Urinary bladder (tissue), 4 donors: Measurements from ENCODE around the gene MRPL22. TPM values are rescaled to one million over a fixed set of nuclear protein-coding genes. Genes with fewer than 3 reads are reported as not detected.
"Not testable (repeated sequence)": the region's sequence is repeated elsewhere in the genome, so short reads cannot be mapped to it uniquely, and the experiment has no call there.

ENCODE experiments used
- DNase-seq: peaks from one replicate; pipeline ENCODE4 v3.0.0-alpha.2; 2015; ENCODE audit errors: extremely low spot score
- H3K27ac ChIP-seq: one replicate; pipeline ENCODE4 v1.5.1; 2013; ENCODE audit warnings: low read depth, mild to moderate bottlenecking, moderate library complexity
- H3K36me3 ChIP-seq: one replicate; pipeline ENCODE4 v1.6.1; 2013; ENCODE audit warnings: mild to moderate bottlenecking, moderate library complexity; ENCODE audit not compliant: insufficient read depth
- H3K4me1 ChIP-seq: one replicate; pipeline ENCODE4 v1.6.1; 2013; ENCODE audit warnings: mild to moderate bottlenecking, moderate library complexity; ENCODE audit not compliant: insufficient read depth
- H3K4me3 ChIP-seq: one replicate; pipeline ENCODE4 v1.5.1; 2013; ENCODE audit warnings: low read depth, low read length
- WGBS: extraction: QIAGEN DNeasy Blood & Tissue Kit; methylation state at CpG from one replicate; pipeline ENCODE4 v1.1.7; 2013; 5-methylcytosine and 5-hydroxymethylcytosine counted together
- polyA plus RNA-seq: library from polyadenylated mRNA; stranded (reverse); fragments of 200-250 nt; gene quantifications from one replicate; pipeline ENCODE4 v1.2.3, GENCODE V29; 2013
- total RNA-seq: library from RNA; depleted of rRNA; stranded (reverse); fragments of >200 nt; gene quantifications from one replicate; pipeline ENCODE4 v1.2.3, GENCODE V29; 2014
- donor health status: healthy with polysubstance abuse.
- donor health status: healthy.

Gene MRPL22
- total and polyA plus RNA-seq, 2 donors = 17.2 to 42.4 TPM

DNA sequence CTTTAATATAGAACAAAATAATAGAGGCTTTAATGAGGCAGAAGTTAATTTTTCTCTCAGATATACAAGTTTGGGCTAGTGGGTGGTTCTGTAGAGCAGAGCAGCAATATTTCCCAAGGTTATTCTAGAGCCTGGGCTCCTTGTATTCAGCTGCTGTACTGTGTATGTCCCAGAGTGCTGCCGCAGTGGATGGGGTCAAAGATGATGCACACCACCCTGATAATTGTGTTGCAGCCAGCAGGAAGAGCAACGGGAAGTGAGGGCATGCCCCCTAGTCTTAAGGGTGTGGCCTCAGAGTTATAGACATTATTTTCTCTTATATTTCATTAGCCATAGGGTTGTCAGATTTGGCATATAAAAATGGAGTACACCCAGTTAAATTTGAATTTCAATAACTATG, 48.8 kb downstream of the MRPL22 start:
- 53% methylated on average over 2 of the region's 2 CpGs for WGBS
- Histone ChIP-seq H3K4me3 (no peak overlapping the region), H3K27ac (no peak overlapping the region), H3K36me3 (no peaks in the 10 kb centered on the region), H3K4me1 (no peaks in the 10 kb centered on the region)
- no peak for DNase-seq

DNA sequence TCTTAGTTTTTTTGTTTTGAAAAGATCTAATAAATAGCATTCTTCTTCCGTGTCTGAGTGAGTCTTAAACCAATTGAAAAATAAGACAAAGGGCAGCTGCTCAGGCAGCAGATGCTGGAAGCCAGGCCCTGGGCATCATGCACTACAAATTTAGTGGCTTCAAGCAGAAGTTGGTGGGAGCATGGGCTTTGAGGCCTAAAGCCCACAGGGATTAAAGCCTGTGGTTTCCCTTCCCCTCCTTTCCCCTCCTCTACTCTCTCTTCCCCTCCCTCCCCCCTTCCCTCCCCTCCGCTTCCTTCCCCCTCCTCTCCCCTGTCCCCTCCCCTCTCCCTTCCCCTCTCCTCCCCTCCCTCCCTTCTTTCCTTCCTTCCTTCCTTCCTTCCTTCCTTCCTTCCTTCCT, 52.6 kb downstream of the MRPL22 start:
- no peaks in the 10 kb centered on the region for H3K36me3 ChIP-seq

DNA sequence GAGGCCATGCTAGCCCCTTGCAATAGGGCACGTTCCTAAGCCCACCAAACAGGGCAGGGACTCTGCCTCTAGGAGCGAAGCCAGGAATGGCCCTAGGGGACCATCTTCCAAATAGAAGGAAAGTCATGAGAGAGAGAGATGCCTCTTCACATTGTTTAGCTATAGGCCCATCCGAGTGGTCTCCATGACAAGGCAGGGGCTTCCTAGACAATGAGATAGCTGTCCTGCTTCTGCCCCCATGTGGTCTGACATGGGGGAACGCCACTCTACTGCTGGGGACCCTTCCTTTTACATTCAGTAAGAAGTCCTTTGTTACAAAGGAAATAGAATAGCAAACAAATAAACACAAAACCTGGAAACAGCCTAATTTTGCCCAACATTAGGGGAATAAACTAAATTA, 54.8 kb downstream of the MRPL22 start:
- DNase-seq = no peak
- Histone ChIP-seq H3K4me1 (no peaks in the 10 kb centered on the region), H3K4me3 (no peak overlapping the region), H3K27ac (no peak overlapping the region), H3K36me3 (no peaks in the 10 kb centered on the region)
- WGBS = 64% methylated on average over 4 of the region's 4 CpGs

More for the DNA sequence above, 52.6 kb downstream of the MRPL22 start:
- Histone ChIP-seq H3K4me1 (no peaks in the 10 kb centered on the region), H3K4me3 (no peak overlapping the region), H3K27ac (no peak overlapping the region)
- DNase-seq = no peak
- WGBS = 50% methylated on average over 2 of the region's 2 CpGs

DNA sequence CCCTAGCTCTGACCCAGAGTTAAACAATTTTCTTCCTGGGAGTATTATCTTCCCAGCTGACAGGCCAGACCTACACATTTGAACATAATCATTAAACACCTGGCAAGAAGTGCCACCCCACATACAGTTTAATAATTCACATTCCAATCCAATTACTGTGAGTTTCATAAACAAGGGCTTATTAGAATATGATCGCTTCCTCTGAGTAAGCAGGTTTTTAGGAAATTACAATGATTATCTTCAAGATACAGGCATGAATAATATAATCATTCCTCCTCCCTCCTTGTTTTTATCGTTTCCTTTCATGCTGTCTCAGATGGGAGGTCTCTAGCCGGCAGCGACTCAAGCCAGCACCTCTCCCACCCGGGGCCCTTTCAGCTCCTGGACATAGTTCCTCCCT, 56.9 kb downstream of the MRPL22 start:
- no peak for DNase-seq
- Histone ChIP-seq H3K4me3 (no peak overlapping the region), H3K36me3 (no peaks in the 10 kb centered on the region), H3K27ac (no peak overlapping the region), H3K4me1 (no peaks in the 10 kb centered on the region)
- WGBS = 41% methylated on average over 5 of the region's 5 CpGs

DNA sequence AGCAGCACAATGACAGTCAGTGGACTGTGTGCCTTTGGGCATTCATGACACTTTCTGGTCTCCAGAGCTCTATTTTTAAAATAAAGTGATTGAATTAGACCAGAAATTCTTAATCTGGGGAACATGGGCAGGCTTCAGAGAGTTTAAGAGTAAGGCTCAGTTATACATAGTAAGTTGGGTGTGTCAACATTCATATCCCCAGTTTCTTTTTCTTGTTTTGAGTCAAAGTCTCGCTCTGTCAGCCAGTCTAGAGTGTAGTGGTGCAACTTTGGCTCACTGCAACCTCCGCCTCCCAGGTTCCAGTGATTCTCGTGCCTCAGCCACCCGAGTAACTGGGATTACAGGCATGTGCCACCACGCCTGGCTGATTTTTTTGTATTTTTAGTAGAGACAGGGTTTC, 59.0 kb downstream of the MRPL22 start:
- 84% methylated on average over 5 of the region's 5 CpGs for WGBS
- H3K4me1 ChIP-seq = no peaks in the 10 kb centered on the region
- no peak overlapping the region for H3K27ac ChIP-seq
- no peak overlapping the region for H3K4me3 ChIP-seq
- no peaks in the 10 kb centered on the region for H3K36me3 ChIP-seq
- DNase-seq = no peak

DNA sequence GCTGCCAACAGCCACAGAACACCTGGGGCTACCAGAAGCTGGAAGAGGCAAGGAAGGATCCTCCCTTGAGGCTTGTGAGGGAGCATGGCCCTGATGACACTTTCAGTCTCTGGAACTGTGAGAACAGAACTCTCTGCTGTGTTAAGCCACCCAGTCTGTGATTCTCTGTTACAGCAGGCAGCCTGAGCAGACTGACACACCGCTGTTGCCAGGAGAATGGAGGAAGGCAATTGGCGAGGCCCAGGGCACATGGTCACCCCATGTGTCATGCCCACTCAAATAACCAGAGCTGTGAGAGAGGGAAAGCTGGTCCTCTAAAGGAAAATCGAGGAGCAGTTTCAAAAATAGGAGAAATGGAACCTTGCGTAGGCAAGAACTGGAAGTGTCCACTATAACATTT, 60.6 kb downstream of the MRPL22 start:
- H3K4me3 ChIP-seq = no peak overlapping the region
- 91% methylated on average over 4 of the region's 4 CpGs for WGBS
- H3K27ac ChIP-seq = no peak overlapping the region
- no peaks in the 10 kb centered on the region for H3K36me3 ChIP-seq
- no peaks in the 10 kb centered on the region for H3K4me1 ChIP-seq
- DNase-seq = no peak

DNA sequence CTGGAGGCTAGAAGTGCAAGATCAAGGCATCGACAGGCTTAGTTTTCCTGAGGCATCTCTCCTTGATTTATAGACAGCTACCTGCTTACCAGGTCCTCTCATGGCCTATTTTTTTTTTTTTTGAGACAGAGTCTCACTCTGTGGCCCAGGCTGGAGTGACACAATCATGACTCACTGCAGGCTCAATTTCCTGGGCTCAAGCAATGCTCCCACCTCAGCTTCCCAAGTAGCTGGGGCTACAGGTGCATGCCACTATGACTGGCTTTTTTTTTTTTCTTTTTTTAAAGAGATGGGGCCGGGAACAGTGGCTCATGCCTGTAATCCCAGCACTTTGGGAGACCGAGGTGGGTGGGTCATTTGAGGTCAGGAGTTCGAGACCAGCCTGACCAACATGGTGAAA, 61.8 kb downstream of the MRPL22 start:
- not testable (repeated sequence) for H3K4me3 ChIP-seq, H3K36me3 ChIP-seq, H3K27ac ChIP-seq, H3K4me1 ChIP-seq, DNase-seq
- 83% methylated on average over 4 of the region's 4 CpGs for WGBS

DNA sequence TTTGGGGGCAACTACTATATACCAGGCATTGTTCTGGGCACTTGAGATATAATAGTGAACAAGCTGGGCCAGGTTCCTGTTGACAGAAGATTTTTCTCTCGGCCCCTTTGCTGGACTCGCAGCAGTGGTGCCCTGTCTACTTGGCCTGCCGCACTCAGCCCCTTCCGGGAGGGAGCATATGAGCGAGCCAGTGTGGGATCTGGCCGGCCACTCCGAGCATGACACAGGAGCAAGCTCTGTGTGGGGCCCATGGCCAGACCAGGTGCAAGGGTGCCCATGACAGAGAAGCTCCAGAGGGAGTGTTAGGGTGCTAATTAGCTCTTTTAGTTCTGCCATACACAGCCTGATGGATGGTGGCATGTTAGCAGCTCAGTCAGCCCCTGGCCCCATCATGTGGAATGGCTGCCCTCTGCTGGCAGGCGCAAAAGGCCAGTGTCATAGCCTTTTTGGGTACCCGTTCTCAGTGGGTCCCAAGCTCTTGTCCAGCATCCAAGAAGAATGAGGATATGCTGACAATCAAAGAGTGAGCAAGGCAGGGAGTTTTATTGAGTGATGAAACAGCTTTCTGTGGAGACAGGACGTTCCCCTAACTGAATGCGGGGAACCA, 63.4 kb downstream of the MRPL22 start:
- Histone ChIP-seq H3K4me3 (no peak overlapping the region), H3K27ac (no peak overlapping the region), H3K36me3 (no peaks in the 10 kb centered on the region), H3K4me1 (no peaks in the 10 kb centered on the region)
- no peak for DNase-seq
- 85% methylated on average over 11 of the region's 11 CpGs for WGBS

DNA sequence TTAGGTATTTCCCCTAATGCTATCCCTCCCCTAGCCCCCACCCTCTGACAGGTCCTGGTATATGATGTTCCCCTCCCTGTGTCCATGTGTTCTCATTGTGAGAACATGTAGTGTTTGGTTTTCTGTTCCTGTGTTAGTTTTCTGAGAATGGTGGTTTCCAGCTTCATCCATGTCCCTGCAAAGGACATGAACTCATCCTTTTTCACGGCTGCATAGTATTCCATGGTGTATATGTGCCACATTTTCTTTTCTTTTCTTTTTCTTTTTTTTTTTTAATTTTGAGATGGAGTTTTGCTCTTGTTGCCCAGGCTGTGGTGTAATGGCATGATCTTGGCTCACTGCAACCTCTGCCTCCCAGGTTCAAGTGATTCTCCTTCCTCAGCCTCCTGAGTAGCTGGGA, 65.4 kb downstream of the MRPL22 start:
- not testable (repeated sequence) for H3K36me3 ChIP-seq, H3K4me1 ChIP-seq, H3K4me3 ChIP-seq, DNase-seq, H3K27ac ChIP-seq
- 84% methylated on average over 1 of the region's 1 CpG for WGBS

DNA sequence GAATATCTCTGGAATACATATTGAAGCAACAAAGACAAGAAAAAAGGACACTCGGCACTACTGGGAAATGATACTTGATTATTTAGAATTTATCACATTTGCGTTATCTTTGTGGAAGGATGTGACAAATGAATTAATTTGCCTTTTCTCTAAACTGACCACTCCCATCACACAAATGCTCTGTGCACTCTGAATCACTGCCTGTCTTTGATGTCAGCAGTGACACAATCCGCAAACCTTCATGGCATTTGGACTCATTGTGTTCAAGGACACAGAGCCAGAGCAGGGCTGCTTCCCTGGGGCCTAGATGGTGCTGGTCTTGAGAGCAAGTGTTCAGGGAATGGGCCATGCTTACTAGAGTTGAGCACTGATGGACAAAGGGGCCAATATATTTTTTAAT, 67.8 kb downstream of the MRPL22 start:
- Histone ChIP-seq H3K27ac (no peak overlapping the region), H3K4me1 (no peaks in the 10 kb centered on the region), H3K4me3 (no peak overlapping the region), H3K36me3 (no peaks in the 10 kb centered on the region)
- DNase-seq = no peak
- WGBS = 87% methylated on average over 3 of the region's 3 CpGs

DNA sequence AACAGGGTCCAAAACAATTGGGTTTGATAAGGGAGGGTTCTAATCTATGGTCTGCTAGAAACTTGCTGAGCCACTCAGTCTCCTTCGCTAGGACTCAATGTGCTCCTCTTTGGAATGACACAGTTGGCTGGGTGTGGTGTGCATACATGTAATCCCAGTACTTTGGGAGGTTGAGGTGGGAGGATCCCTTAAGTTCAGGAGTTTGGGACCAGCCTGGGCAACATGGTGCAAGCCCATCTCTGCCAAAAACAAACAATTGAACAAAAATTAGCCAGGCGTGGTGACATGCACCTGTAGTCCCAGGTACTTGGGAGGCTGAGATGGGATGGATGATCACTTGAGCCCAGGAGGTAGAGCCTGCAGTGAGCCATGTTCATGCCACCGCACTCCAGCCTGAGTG, 70.0 kb downstream of the MRPL22 start:
- DNase-seq = no peak
- Histone ChIP-seq H3K36me3 (no peaks in the 10 kb centered on the region), H3K27ac (no peak overlapping the region), H3K4me3 (no peak overlapping the region), H3K4me1 (no peaks in the 10 kb centered on the region)
- 95% methylated on average over 3 of the region's 3 CpGs for WGBS

DNA sequence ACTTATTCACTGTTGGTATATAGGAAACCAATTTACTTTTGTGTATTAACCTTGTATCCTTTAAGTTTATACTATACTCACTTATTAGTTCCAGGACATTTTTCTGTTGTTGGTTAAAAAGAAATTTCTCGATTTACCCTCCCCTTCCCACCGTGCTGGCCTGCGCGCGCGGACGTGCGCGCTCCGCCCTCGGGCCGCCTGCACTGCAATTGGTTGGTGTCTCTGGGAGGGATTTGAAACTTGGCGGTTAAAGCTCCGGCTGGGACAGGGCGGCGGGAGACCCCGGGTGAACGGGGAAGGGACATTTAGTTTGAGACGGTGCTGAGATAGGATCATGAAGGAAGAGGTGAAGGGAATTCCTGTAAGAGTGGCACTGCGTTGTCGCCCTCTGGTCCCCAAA, 72.7 kb downstream of the MRPL22 start, which contains the start of gene KIF4B:
Gene KIF4B, plus strand, starts transcription at position 230 of the 400 bp plus-strand sequence. Its CDS starts 105 bp downstream, at position 335.
- H3K36me3 ChIP-seq = no peaks in the 10 kb centered on the region
- H3K4me1 ChIP-seq = no peaks in the 10 kb centered on the region
- no peak within 1 kb of the TSS for H3K27ac ChIP-seq
- WGBS = 93% methylated on average over 21 of the region's 21 CpGs
- no peak for DNase-seq
- H3K4me3 ChIP-seq = no peak within 1 kb of the TSS

DNA sequence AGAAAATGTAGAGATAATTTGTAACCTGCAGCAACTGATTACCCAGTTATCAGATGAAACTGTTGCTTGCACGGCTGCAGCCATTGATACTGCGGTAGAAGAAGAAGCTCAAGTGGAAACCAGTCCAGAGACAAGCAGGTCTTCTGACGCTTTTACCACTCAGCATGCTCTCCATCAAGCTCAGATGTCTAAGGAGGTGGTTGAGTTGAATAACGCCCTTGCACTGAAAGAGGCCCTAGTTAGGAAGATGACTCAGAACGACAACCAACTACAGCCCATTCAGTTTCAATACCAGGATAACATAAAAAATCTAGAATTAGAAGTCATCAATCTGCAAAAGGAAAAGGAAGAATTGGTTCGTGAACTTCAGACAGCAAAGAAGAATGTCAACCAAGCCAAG, 74.4 kb downstream of the MRPL22 start:
- 75% methylated on average over 6 of the region's 6 CpGs for WGBS
- Histone ChIP-seq H3K4me1 (no peaks in the 10 kb centered on the region), H3K36me3 (no peaks in the 10 kb centered on the region), H3K27ac (no peak overlapping the region), H3K4me3 (no peak overlapping the region)
- DNase-seq = no peak

DNA sequence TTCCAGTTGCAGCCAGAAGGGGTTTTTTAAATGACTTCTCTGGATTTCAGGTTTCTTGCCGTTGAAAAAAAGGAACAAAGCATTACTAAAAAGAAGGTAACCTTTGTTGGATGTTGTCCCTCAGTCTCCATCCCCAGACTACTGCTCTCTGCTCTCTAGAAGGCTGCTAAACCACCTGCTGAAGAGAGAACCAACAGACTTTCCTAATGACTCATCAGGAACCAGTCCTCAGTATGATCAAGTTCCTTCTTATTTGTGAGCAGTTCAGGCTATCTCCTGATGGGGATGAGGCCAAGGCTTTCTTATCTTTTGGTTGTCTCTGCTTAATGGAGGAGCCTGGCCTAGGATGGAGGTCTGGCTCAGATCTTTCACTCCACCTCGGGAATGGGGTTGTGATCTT, 76.7 kb downstream of the MRPL22 start:
- no peaks in the 10 kb centered on the region for H3K36me3 ChIP-seq
- no peak for DNase-seq
- WGBS = 70% methylated on average over 2 of the region's 2 CpGs
- no peak overlapping the region for H3K27ac ChIP-seq
- no peak overlapping the region for H3K4me3 ChIP-seq
- H3K4me1 ChIP-seq = no peaks in the 10 kb centered on the region
